ENCODE results near the gene NXF1.
"Not testable (repeated sequence)": the region's sequence is repeated elsewhere in the genome, so short reads cannot be mapped to it uniquely, and the experiment has no call there.

The NXF1 gene

DNA sequence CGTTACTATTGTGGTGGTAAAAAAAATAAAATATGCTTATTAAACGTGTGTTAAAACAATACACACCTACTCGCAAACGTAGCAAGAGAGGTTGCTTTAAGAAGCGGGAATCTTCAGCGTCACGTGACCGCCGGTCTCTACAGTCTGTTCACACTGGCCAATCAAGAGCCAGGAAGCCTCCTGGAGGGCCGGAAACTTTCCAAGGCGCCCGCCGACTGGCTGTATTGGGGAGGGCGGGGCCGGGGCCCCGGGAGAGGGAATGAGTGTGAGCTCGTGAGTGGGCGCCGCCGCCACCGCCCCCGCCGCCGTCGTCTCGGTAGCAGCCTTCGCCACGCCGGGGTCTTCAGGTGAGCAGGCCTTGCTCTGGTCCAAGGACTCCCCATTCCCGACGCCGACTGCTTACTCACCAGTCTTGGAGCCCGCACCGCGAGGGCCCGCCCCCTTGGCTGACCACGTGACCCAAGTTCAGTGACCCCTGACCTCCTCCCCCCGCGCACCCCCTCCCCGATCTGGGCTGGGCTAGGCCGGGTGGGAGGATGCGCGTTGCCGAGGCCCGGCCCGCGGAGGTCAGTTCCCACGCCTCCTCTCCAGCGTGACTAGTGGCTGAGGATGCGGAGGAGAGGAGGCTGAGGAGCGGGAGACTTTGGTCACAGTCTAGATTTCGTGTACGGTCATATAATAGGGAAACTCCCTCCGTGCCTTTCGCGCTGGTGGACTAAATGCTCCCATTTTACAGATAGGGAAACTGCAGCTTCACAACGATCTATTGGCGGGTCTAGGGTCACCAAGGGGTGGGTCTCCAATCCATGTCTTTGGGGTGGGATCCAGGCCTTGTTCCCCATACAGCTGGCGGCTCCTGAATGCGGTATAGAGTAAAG is 33.9 kb downstream of the NXF1 start, which contains the start of gene TAF6L:
TSS of gene TAF6L (plus strand) at position 253 of the 878 bp plus-strand sequence. CDS start 4,388 bp downstream, outside the sequence.
- H3K4me3 ChIP-seq (ENCODE audit: control insufficient read depth, low read depth, low read length) = peak within 1 kb of the TSS; percentile 67
- peak; percentile 96 for DNase-seq (ENCODE audit: low read depth)
- TF ChIP-seq, protein P1, sequence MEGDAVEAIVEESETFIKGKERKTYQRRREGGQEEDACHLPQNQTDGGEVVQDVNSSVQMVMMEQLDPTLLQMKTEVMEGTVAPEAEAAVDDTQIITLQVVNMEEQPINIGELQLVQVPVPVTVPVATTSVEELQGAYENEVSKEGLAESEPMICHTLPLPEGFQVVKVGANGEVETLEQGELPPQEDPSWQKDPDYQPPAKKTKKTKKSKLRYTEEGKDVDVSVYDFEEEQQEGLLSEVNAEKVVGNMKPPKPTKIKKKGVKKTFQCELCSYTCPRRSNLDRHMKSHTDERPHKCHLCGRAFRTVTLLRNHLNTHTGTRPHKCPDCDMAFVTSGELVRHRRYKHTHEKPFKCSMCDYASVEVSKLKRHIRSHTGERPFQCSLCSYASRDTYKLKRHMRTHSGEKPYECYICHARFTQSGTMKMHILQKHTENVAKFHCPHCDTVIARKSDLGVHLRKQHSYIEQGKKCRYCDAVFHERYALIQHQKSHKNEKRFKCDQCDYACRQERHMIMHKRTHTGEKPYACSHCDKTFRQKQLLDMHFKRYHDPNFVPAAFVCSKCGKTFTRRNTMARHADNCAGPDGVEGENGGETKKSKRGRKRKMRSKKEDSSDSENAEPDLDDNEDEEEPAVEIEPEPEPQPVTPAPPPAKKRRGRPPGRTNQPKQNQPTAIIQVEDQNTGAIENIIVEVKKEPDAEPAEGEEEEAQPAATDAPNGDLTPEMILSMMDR (conservative IDR thresholded peaks at IDR 0.05; ENCODE audit: control insufficient read depth, insufficient read depth, low read depth, low read length) = no peak

DNA sequence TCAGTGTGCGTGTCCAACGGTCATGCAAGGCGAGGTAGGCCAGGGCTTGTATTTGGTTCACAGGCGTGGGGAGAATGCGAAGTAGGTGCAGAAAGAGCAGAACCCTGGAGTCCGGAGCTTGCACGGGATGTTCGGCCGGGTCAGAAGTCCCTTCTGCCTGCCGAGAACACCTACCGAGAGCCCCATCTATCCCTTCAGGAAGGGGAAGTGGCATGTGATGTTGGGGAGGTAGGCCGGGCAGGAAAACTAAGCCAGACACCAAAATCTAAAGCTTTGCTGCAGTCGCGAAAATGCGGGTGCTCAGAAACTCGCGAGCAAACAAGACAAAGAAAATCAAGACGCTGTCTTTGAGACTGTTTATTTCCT is 34.5 kb downstream of the NXF1 start:
- peak overlapping the region; percentile 67 for H3K4me3 ChIP-seq (ENCODE audit: control insufficient read depth, low read depth, low read length)
- no peak for DNase-seq (ENCODE audit: low read depth)
- TF ChIP-seq, protein P1 (conservative IDR thresholded peaks at IDR 0.05; ENCODE audit: control insufficient read depth, insufficient read depth, low read depth, low read length) = no peak

DNA sequence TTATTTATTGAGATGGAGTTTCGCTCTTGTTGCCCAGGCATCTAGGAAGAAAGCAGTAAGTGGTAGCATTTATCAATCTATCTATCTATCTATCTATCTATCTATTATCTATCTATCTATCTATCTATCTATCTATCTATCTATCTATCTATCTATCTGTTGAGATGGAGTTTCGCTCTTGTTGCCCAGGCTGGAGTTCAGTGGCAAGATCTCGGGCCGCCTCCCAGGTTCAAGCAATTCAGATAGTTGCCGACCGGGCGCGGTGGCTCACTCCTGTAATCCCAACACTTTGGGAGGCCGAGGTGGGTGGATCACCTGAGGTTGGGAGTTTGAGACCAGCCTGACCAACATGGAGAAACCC is 44.4 kb downstream of the NXF1 start:
- not testable (repeated sequence) for H3K4me3 ChIP-seq (ENCODE audit: control insufficient read depth, low read depth, low read length)

GRCh38 chr11:62757846-62758788 is 47.1 kb downstream of the NXF1 start:
- TF ChIP-seq, protein P1 (conservative IDR thresholded peaks at IDR 0.05; ENCODE audit: control insufficient read depth, insufficient read depth, low read depth, low read length) = no peak
- DNase-seq (ENCODE audit: low read depth) = no peak

More for the DNA sequence above, 44.4 kb downstream of the NXF1 start:
- not testable (repeated sequence) for DNase-seq (ENCODE audit: low read depth)

DNA sequence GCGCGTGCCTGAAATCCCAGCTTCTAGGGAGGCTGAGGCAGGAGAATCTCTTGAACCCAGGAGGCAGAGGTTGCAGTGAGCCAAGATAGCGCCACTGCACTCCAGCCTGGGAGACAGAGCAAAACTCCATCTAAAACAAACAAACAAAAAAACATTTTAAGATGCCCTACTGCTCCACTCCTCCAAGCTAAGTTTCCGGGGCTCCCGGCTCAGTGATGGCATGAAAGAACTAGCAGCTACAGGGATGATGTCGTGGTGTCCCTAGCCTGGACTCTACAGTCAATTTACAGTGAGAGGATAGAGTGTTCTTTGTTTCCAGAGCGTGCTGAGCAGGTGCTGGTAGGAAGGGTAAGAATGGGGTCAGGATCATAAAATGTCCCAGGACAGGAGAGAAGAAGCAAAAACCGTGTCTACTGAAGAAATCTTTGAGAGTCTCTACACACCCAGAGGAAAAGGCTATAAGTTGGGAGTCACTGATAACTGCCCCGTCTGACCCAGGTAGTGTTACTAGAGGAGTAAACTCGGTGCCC is 50.1 kb downstream of the NXF1 start:
- H3K4me3 ChIP-seq (ENCODE audit: control insufficient read depth, low read depth, low read length) = no peak overlapping the region
- TF ChIP-seq, protein P1 (conservative IDR thresholded peaks at IDR 0.05; ENCODE audit: control insufficient read depth, insufficient read depth, low read depth, low read length) = no peak
- no peak for DNase-seq (ENCODE audit: low read depth)

More at GRCh38 chr11:62757846-62758788, 47.1 kb downstream of the NXF1 start:
- no peak overlapping the region for H3K4me3 ChIP-seq (ENCODE audit: control insufficient read depth, low read depth, low read length)

DNA sequence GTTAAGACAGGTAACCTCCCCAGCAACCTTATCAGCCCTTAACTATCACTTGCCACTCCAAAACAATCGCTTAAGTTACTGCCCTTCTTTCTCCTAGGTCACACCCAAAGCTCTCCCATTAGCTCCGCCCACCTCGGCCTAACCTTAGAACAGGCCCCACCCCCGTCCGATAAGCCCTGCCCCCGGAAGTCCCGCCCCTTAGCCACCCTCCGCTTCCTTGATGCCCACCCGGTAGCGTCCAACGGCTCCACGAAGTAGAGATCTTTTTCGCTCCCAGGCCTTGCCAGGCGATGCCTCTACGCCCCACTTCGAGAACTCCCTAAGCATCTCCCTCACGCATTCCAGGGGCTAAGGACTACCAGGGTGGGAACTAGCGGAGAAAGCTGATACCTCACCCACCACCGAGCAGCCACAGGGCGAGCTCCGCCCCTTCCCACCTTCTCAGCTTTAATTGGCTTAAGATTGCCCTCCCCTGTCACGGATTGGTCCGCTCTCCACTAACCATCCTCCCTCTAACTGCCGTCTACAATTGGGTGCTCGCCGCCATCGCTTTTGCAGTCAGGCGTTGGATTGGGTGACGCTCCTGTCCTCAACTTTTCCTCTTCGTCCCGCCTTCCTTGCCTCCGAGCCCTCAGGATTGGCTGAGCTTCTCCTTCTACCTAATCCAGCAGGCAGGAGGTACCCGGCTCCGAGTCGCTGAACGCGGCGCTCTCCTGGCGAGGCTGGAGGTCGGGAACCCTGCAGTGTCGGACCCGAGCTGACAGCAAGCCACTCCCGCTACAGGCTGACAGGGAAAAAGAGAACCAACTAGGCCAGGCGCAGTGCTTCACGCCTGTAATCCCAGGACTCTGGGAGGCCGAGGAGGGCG is 51.3 kb downstream of the NXF1 start, which contains the start of gene ZBTB3:
TSS of gene ZBTB3 (minus strand) at position 425 of the 868 bp plus-strand sequence. CDS start 496 bp downstream, outside the sequence.
- TF ChIP-seq, protein P1 (conservative IDR thresholded peaks at IDR 0.05; ENCODE audit: control insufficient read depth, insufficient read depth, low read depth, low read length) = no peak

More for the DNA sequence above, 51.3 kb downstream of the NXF1 start, which contains the start of gene ZBTB3:
- peak; percentile 99 for DNase-seq (ENCODE audit: low read depth)
- peak within 1 kb of the TSS; percentile 97 for H3K4me3 ChIP-seq (ENCODE audit: control insufficient read depth, low read depth, low read length)
